CD4-positive, alpha-beta memory T cell (primary cell): ENCODE measurements around the gene RIPOR3. TPM values are rescaled to one million over a fixed set of nuclear protein-coding genes. Genes with fewer than 3 reads are reported as not detected.

Experiments used
- CTCF ChIA-PET: fragments of 350-600 bp; sonication (Branson Sonifier 250); formaldehyde crosslinking; loops from one replicate; lab custom pipeline; 2021; ENCODE audit warnings: inconsistent platforms; ENCODE audit not compliant: partially characterized antibody; lab: Charles Lee
- POLR2A ChIA-PET: fragments of 350-600 bp; sonication (Branson Sonifier 250); formaldehyde crosslinking; loops from one replicate; lab custom pipeline; 2021; ENCODE audit not compliant: partially characterized antibody; lab: Charles Lee
- DNase-seq, 5 donors: peaks; one replicate each; pipeline versions ENCODE4 v3.0.0 to v3.0.0-alpha.2; 2020 to 2022; ENCODE audit warnings: mixed read lengths in 1 of 5
- H3K27ac ChIP-seq: one replicate; pipeline ENCODE4 v1.7.0; 2013; ENCODE audit warnings: low read depth, low read length
- H3K27me3 ChIP-seq: 2 replicates; pipeline ENCODE4 v1.7.0; 2013; ENCODE audit warnings: mild to moderate bottlenecking, low read length, moderate library complexity; ENCODE audit not compliant: insufficient read depth
- H3K36me3 ChIP-seq: 2 replicates; pipeline ENCODE4 v1.7.0; 2013; ENCODE audit warnings: mild to moderate bottlenecking, low read length, moderate library complexity; ENCODE audit not compliant: insufficient read depth
- H3K4me1 ChIP-seq: 2 replicates; pipeline ENCODE4 v1.7.0; 2013; ENCODE audit warnings: mild to moderate bottlenecking, low read length, moderate library complexity; ENCODE audit not compliant: insufficient read depth
- H3K4me3 ChIP-seq, 2 donors: one replicate each; pipeline ENCODE4 v1.7.0; 2013; ENCODE audit warnings: low read length in 2 of 2, mild to moderate bottlenecking in 1 of 2
- H3K9me3 ChIP-seq, 2 donors: one replicate each; pipeline ENCODE4 v1.7.0; 2013; ENCODE audit warnings: low read length in 2 of 2, control low read depth in 1 of 2; ENCODE audit not compliant: control insufficient read depth in 1 of 2
- H3K27ac Mint-ChIP-seq, 7 donors: one replicate each; pipeline ENCODE4 v1.8.0; 2020 to 2021; ENCODE audit warnings: mixed read lengths in 7 of 7, mild to moderate bottlenecking in 6 of 7, inconsistent platforms in 3 of 7, moderate library complexity in 3 of 7
- H3K27me3 Mint-ChIP-seq, 2 donors: one replicate each; pipeline ENCODE4 v1.8.0; 2020 to 2021; ENCODE audit warnings: mixed read lengths in 2 of 2
- H3K36me3 Mint-ChIP-seq, 2 donors: one replicate each; pipeline ENCODE4 v1.8.0; 2020 to 2021; ENCODE audit warnings: mixed read lengths in 2 of 2, inconsistent platforms in 1 of 2, mild to moderate bottlenecking in 1 of 2
- H3K4me1 Mint-ChIP-seq, 4 donors: one replicate each; pipeline ENCODE4 v1.8.0; 2020 to 2021; ENCODE audit warnings: mixed read lengths in 4 of 4, mild to moderate bottlenecking in 1 of 4
- H3K4me3 Mint-ChIP-seq, 8 donors: one replicate each; pipeline ENCODE4 v1.8.0; 2020 to 2021; ENCODE audit warnings: mixed read lengths in 8 of 8, mild to moderate bottlenecking in 7 of 8, moderate library complexity in 6 of 8, inconsistent platforms in 3 of 8
- H3K9me3 Mint-ChIP-seq, 8 donors: one replicate each; pipeline ENCODE4 v1.8.0; 2020 to 2021; ENCODE audit warnings: mixed read lengths in 8 of 8, mild to moderate bottlenecking in 5 of 8, inconsistent platforms in 3 of 8, moderate library complexity in 1 of 8
- intact Hi-C: fragments of 100-400 bp; cut with micrococcal nuclease; formaldehyde crosslinking; loops from one replicate; pipeline ENCODE4 v1.15.1; 2023
- polyA plus RNA-seq, 2 donors: library from polyadenylated mRNA; unstranded; fragments of 300-500 nt; fragmentation: Illumina TruSeq; gene quantifications; one replicate each; pipeline ENCODE4 v1.2.3, GENCODE V29; 2021
- total RNA-seq, 2 experiments: library from RNA; stranded (reverse); gene quantifications; one replicate each; pipeline ENCODE4 v1.2.3, GENCODE V29; 2021

Gene RIPOR3
- total and polyA plus RNA-seq, 4 experiments from 2014 or later, result 0.49 to 1.3 TPM; not detected in 2

DNA sequence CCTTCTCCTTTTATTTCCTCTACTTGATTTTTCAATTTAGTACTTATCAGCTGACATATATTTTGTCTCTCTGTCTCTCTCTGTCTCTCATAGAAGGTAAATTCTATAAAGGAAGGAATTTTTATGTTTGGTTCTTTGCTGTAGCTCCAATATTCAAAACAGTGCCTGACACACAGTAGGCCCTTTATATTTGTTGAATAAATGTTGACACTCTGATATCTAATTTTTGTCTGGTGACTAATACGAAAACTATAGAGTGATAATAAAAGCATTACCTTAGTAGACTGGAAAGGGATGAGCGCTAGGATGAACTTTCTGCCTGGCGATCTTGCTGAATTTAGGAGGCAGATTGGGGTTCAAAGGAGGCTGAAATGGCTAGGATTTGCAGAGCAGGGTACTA is 138.4 kb downstream of the RIPOR3 start:
- intact Hi-C loops, result no loop called here
- no peak for DNase-seq
- H3K9me3 ChIP-seq, result no peaks in the 10 kb centered on the region
- H3K27ac ChIP-seq, result no peak overlapping the region
- peaks cover 8% of the 10 kb centered on the region for H3K36me3 ChIP-seq
- H3K4me1 ChIP-seq, result peaks cover 69% of the 10 kb centered on the region
- ChIA-PET CTCF (interaction anchor here (0.8 to 2.6 kb wide), 9 partner anchors 11 to 51 kb away, joined by 3 to 11 read pairs (median 4); no protein-coding TSS in a partner anchor), POLR2A (interaction anchor here (0.9 to 2.4 kb wide), 2 partner anchors 33 to 43 kb away, joined by 4 to 12 read pairs; partner anchors contain the start of gene PTPN1)
- peaks cover 17 to 37% (median 36%) of the 10 kb centered on the region in 4 donors for H3K4me1 Mint-ChIP-seq
- peaks cover 5 to 30% of the 10 kb centered on the region in 2 donors for H3K36me3 Mint-ChIP-seq
- H3K4me3 Mint-ChIP-seq, result no peak overlapping the region
- H3K27ac Mint-ChIP-seq, result no peak overlapping the region
- no peaks in the 10 kb centered on the region for H3K27me3 ChIP-seq
- H3K4me3 ChIP-seq, result no peak overlapping the region
- H3K9me3 Mint-ChIP-seq, result peaks cover 0 to under 1% (median 0%) of the 10 kb centered on the region in 8 donors
- no peaks in the 10 kb centered on the region for H3K27me3 Mint-ChIP-seq

DNA sequence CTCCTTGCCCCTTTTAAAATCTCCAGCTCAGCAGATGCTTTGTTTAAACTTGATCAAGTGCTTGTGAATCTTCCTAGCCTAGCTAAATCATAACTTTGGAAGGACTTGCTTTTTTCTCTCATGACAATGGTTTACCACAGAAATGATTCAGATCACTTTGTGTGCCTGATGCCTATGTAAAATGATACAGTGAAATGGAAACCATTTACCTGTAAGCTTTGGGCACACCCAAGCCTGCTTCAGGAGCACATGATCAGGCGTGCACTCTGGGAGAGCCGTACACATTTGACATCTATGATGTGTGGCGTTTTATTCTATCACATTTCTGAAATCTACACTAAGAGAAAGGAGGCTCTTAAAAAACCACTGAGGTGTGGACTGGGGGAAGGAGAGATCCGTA is 140.1 kb downstream of the RIPOR3 start:
- no peaks in the 10 kb centered on the region for H3K27me3 Mint-ChIP-seq
- peaks cover 0 to 1% (median 0%) of the 10 kb centered on the region in 8 donors for H3K9me3 Mint-ChIP-seq
- H3K36me3 Mint-ChIP-seq, result peaks cover 5 to 33% of the 10 kb centered on the region in 2 donors
- DNase-seq, result peak in 1 of 5 donors; percentile 39
- Histone ChIP-seq H3K27me3 (no peaks in the 10 kb centered on the region), H3K36me3 (peaks cover 8% of the 10 kb centered on the region), H3K27ac (no peak overlapping the region), H3K9me3 (no peaks in the 10 kb centered on the region), H3K4me1 (peaks cover 83% of the 10 kb centered on the region), H3K4me3 (no peak overlapping the region)
- peaks cover 31 to 41% (median 40%) of the 10 kb centered on the region in 4 donors for H3K4me1 Mint-ChIP-seq
- POLR2A ChIA-PET, result interaction anchor here (0.7 to 1.5 kb wide), 3 partner anchors 10 to 32 kb away, joined by 3 to 6 read pairs (median 3); no protein-coding TSS in a partner anchor
- peak overlapping the region in 3 of 7 donors; percentile 15 to 88 (median 36) for H3K27ac Mint-ChIP-seq
- intact Hi-C loops, result no loop called here
- CTCF ChIA-PET, result interaction anchor here (0.8 to 1.4 kb wide), 5 partner anchors 10 to 51 kb away, joined by 3 to 5 read pairs (median 3); no protein-coding TSS in a partner anchor
- peak overlapping the region in 3 of 8 donors; percentile 8 to 62 (median 31) for H3K4me3 Mint-ChIP-seq

DNA sequence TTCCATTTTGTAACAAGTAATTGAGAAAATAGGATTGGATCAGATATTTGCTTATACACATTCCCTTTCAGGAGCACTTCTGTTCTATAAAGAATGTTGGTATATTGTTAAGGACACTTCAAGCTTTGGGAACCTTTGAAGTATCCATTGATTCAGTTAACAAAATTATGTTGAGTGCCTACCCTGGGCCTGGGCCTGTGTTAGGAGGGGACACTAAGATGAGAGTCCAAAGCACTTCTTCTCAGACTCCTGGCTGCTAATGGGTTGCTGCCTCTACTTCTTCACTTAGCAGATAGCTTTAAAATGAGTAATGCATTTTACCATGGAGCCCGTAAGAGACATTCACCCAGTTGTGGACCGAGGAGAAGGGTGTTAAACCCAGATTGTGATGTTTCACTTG is 140.8 kb downstream of the RIPOR3 start:
- Histone ChIP-seq H3K27ac (no peak overlapping the region), H3K4me3 (no peak overlapping the region), H3K9me3 (no peaks in the 10 kb centered on the region), H3K36me3 (peaks cover 8% of the 10 kb centered on the region), H3K4me1 (peaks cover 83% of the 10 kb centered on the region), H3K27me3 (no peaks in the 10 kb centered on the region)
- no peak for DNase-seq
- ChIA-PET POLR2A (interaction anchor here (0.7 to 1.5 kb wide), 3 partner anchors 11 to 31 kb away, joined by 3 to 6 read pairs (median 3); no protein-coding TSS in a partner anchor), CTCF (interaction anchor here (0.8 to 1.4 kb wide), 4 partner anchors 9 to 50 kb away, joined by 3 to 5 read pairs (median 4); no protein-coding TSS in a partner anchor)
- Mint-ChIP-seq H3K36me3 (peaks cover 5 to 31% of the 10 kb centered on the region in 2 donors), H3K27me3 (no peaks in the 10 kb centered on the region), H3K9me3 (peaks cover 0 to 1% (median 0%) of the 10 kb centered on the region in 8 donors), H3K4me3 (peak overlapping the region in 1 of 8 donors; percentile 9), H3K4me1 (peaks cover 38 to 43% (median 42%) of the 10 kb centered on the region in 4 donors), H3K27ac (no peak overlapping the region)
- intact Hi-C loops, result no loop called here

DNA sequence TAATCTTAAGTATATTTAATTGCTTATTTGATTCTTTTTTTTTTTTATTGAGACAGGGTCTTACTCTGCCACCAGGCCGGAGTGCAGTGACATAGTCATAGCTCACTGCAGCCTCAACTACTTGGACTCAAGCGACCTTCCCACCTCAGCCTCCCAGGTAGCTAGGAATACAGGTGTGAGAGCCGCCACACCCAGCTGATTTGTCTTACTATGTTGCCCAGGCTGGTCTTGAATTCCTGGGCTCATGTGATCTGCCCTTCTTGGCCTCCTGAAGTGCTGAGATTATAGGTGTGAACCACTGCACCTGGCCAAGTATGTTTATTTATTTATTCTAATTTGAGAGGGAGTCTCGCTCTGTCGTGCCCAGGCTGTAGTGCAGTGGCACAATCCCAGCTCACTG is 142.9 kb downstream of the RIPOR3 start:
- peak overlapping the region in 5 of 8 donors; percentile 39 to 92 (median 59) for H3K4me3 Mint-ChIP-seq
- Histone ChIP-seq H3K27ac (no peak overlapping the region), H3K4me3 (no peak overlapping the region), H3K27me3 (no peaks in the 10 kb centered on the region), H3K4me1 (peaks cover 83% of the 10 kb centered on the region), H3K36me3 (peaks cover 8% of the 10 kb centered on the region), H3K9me3 (no peaks in the 10 kb centered on the region)
- peaks cover 0 to 1% (median 0%) of the 10 kb centered on the region in 8 donors for H3K9me3 Mint-ChIP-seq
- intact Hi-C loops, result no loop called here
- no peaks in the 10 kb centered on the region for H3K27me3 Mint-ChIP-seq
- ChIA-PET POLR2A (interaction anchor here (0.7 to 1.3 kb wide), 3 partner anchors 33 to 40 kb away, joined by 3 to 4 read pairs (median 3); partner anchors contain the start of gene PTPN1), CTCF (interaction anchor here (0.9 to 2.0 kb wide), 4 partner anchors 11 to 70 kb away, joined by 3 to 7 read pairs (median 4); no protein-coding TSS in a partner anchor)
- no peak for DNase-seq
- H3K36me3 Mint-ChIP-seq, result peaks cover 5 to 31% of the 10 kb centered on the region in 2 donors
- H3K4me1 Mint-ChIP-seq, result peaks cover 52 to 56% (median 53%) of the 10 kb centered on the region in 4 donors
- H3K27ac Mint-ChIP-seq, result peak overlapping the region in 5 of 7 donors; percentile 43 to 79 (median 69)

DNA sequence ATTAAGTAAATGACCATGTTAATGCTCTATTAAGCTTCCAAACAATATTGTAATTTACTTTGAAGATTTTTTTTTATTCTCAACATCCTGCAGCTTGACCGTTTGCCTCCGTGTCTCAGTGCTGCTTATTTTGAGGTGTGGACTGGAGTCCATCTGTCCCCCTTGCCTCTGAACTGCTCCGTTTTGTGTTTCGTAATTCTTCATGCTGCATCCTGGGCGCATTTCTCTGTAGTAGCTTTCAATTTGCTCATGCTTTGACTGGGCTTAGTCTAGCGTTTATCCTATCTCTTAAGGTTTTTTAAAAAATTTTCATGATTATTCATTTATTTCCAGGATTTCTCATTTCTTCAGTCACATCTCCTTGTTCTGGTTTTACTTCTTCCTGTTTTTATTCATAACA is 143.4 kb downstream of the RIPOR3 start:
- DNase-seq, result no peak
- H3K36me3 Mint-ChIP-seq, result peaks cover 5 to 31% of the 10 kb centered on the region in 2 donors
- POLR2A ChIA-PET, result interaction anchor here (0.7 to 1.3 kb wide), 6 partner anchors 10 to 75 kb away, joined by 3 to 4 read pairs (median 3); partner anchors contain the start of gene PTPN1
- intact Hi-C loops, result loop anchor here (2.0 kb wide), 2 partner anchors 13 to 29 kb away; no protein-coding TSS in a partner anchor
- CTCF ChIA-PET, result interaction anchor here (1.5 to 2.0 kb wide), 3 partner anchors 10 to 69 kb away, joined by 3 to 7 read pairs (median 3); no protein-coding TSS in a partner anchor
- Histone ChIP-seq H3K4me1 (peaks cover 87% of the 10 kb centered on the region), H3K27me3 (no peaks in the 10 kb centered on the region), H3K27ac (no peak overlapping the region), H3K4me3 (no peak overlapping the region), H3K9me3 (no peaks in the 10 kb centered on the region), H3K36me3 (peaks cover 8% of the 10 kb centered on the region)
- peak overlapping the region; percentile 39 to 92 (median 58) for H3K4me3 Mint-ChIP-seq
- peaks cover 0 to 1% (median 0%) of the 10 kb centered on the region in 8 donors for H3K9me3 Mint-ChIP-seq
- H3K27ac Mint-ChIP-seq, result peak overlapping the region; percentile 38 to 90 (median 69)
- no peaks in the 10 kb centered on the region for H3K27me3 Mint-ChIP-seq
- H3K4me1 Mint-ChIP-seq, result peaks cover 56 to 59% (median 56%) of the 10 kb centered on the region in 4 donors

DNA sequence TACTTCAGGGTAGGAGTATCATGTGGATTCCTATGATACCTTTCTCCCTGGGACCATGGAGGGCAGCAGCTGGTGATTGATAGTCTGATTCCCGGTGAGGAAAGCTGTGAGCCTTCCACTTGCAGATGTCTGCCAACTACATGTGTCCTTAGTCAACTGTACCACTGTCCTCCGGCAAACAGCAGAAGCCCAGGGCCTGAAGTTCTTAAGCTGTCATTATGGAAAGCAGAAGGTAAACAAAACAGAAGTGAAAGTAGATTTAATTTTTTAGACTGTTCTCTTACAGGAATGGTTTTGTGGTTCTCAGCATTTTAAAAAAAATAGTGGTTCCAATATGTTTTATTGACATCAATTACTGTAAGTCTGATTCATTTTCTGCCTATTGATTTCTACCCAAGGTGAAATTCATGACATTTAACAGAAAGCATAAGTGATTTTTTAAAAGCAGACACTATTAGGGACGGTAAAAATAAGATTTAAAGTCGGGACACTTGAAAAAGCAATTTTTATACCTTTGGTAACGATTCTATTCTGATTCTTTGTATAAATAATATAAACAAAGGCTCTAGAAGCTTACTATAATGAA is 144.5 kb downstream of the RIPOR3 start:
- no peaks in the 10 kb centered on the region for H3K27me3 ChIP-seq
- peaks cover 91% of the 10 kb centered on the region for H3K4me1 ChIP-seq
- Mint-ChIP-seq H3K27ac (peak overlapping the region; percentile 78 to 92 (median 89)), H3K4me1 (peaks cover 62 to 70% (median 66%) of the 10 kb centered on the region in 4 donors), H3K36me3 (peaks cover 5 to 27% of the 10 kb centered on the region in 2 donors), H3K27me3 (no peaks in the 10 kb centered on the region), H3K9me3 (peaks cover 0 to 1% (median 0%) of the 10 kb centered on the region in 8 donors), H3K4me3 (peak overlapping the region; percentile 74 to 92 (median 82))
- peaks cover 8% of the 10 kb centered on the region for H3K36me3 ChIP-seq
- H3K4me3 ChIP-seq, result peak overlapping the region in 1 of 2 donors; percentile 26
- no peaks in the 10 kb centered on the region for H3K9me3 ChIP-seq
- intact Hi-C loops, result loop anchor here (2.0 kb wide), 2 partner anchors 14 to 28 kb away; no protein-coding TSS in a partner anchor
- H3K27ac ChIP-seq, result peak overlapping the region; percentile 30
- peak in 1 of 5 donors; percentile 38 for DNase-seq
- ChIA-PET POLR2A (interaction anchor here (0.7 to 1.3 kb wide), 6 partner anchors 9 to 74 kb away, joined by 3 to 5 read pairs (median 4); partner anchors contain the start of gene PTPN1), CTCF (interaction anchor here (0.8 kb wide), 1 partner anchor 30 kb away, joined by 3 read pairs; no protein-coding TSS in a partner anchor)
